Ishikawa (cell line): ENCODE data around the gene PAM.

Experiments used
- CEBPB ChIP-seq: IDR thresholded peaks from 2 replicates; pipeline ENCODE4 v1.6.1; 2012
- CREB1 ChIP-seq: IDR thresholded peaks from 2 replicates; pipeline ENCODE4 v1.6.1; 2012; ENCODE audit warnings: low read depth
- EGR1 ChIP-seq: IDR thresholded peaks from 2 replicates; pipeline ENCODE4 v1.6.1; 2012
- EP300 ChIP-seq: IDR thresholded peaks from 2 replicates; pipeline ENCODE4 v1.6.1; 2012; ENCODE audit warnings: borderline replicate concordance
- FOXM1 ChIP-seq: IDR thresholded peaks from 2 replicates; pipeline ENCODE4 v1.6.1; 2012; ENCODE audit warnings: low read depth, borderline replicate concordance
- MAX ChIP-seq: IDR thresholded peaks from 2 replicates; pipeline ENCODE4 v1.6.1; 2012
- NFIC ChIP-seq: IDR thresholded peaks from 2 replicates; pipeline ENCODE4 v1.6.1; 2012
- RAD21 ChIP-seq: IDR thresholded peaks from 2 replicates; pipeline ENCODE4 v1.6.1; 2012; ENCODE audit warnings: low read depth
- TAF1 ChIP-seq: IDR thresholded peaks from 2 replicates; pipeline ENCODE4 v1.6.1; 2012; ENCODE audit warnings: low read depth, mild to moderate bottlenecking
- TCF12 ChIP-seq: IDR thresholded peaks from 2 replicates; pipeline ENCODE4 v1.6.1; 2012; ENCODE audit warnings: low read depth
- TEAD4 ChIP-seq: IDR thresholded peaks from 2 replicates; pipeline ENCODE4 v1.6.1; 2012
- YY1 ChIP-seq: IDR thresholded peaks from 2 replicates; pipeline ENCODE4 v1.6.1; 2012; ENCODE audit warnings: low read depth
- ZBTB7A ChIP-seq: IDR thresholded peaks from 2 replicates; pipeline ENCODE4 v1.6.1; 2012; ENCODE audit warnings: low read depth
- TF ChIP-seq, protein P1 (sequence below): IDR thresholded peaks from 2 replicates; pipeline ENCODE4 v1.6.1; 2012
- TF ChIP-seq, protein P2 (sequence below): IDR thresholded peaks from 2 replicates; pipeline ENCODE4 v1.6.1; 2012; ENCODE audit warnings: low read depth, mild to moderate bottlenecking

Gene PAM

DNA sequence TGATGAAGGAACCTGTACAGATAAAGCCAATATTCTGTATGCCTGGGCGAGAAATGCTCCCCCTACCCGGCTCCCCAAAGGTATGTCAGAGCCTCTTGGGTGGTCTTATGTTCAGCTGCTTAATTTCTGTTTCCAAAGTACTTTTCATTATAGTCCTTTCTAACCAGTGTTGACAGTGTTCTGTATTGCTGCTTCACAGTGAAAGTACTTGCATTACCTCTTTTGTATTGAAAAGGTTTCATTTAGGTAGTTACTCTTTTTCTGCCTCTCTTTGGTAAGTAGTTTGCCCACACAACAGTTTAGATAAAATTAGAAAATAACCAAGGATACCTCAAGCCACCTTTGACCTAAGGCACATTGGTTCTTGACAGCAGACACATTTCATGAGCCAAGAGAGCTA is 169.9 kb downstream of the PAM start:
- TF ChIP-seq EP300 (no peak), CREB1 (no peak), ZBTB7A (no peak), YY1 (no peak), EGR1 (no peak), TEAD4 (no peak), CEBPB (no peak), TCF12 (no peak), FOXM1 (no peak), NFIC (no peak), MAX (no peak), RAD21 (no peak), TAF1 (no peak)
- TF ChIP-seq, protein P1, sequence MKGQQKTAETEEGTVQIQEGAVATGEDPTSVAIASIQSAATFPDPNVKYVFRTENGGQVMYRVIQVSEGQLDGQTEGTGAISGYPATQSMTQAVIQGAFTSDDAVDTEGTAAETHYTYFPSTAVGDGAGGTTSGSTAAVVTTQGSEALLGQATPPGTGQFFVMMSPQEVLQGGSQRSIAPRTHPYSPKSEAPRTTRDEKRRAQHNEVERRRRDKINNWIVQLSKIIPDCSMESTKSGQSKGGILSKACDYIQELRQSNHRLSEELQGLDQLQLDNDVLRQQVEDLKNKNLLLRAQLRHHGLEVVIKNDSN: no peak
- TF ChIP-seq, protein P2, sequence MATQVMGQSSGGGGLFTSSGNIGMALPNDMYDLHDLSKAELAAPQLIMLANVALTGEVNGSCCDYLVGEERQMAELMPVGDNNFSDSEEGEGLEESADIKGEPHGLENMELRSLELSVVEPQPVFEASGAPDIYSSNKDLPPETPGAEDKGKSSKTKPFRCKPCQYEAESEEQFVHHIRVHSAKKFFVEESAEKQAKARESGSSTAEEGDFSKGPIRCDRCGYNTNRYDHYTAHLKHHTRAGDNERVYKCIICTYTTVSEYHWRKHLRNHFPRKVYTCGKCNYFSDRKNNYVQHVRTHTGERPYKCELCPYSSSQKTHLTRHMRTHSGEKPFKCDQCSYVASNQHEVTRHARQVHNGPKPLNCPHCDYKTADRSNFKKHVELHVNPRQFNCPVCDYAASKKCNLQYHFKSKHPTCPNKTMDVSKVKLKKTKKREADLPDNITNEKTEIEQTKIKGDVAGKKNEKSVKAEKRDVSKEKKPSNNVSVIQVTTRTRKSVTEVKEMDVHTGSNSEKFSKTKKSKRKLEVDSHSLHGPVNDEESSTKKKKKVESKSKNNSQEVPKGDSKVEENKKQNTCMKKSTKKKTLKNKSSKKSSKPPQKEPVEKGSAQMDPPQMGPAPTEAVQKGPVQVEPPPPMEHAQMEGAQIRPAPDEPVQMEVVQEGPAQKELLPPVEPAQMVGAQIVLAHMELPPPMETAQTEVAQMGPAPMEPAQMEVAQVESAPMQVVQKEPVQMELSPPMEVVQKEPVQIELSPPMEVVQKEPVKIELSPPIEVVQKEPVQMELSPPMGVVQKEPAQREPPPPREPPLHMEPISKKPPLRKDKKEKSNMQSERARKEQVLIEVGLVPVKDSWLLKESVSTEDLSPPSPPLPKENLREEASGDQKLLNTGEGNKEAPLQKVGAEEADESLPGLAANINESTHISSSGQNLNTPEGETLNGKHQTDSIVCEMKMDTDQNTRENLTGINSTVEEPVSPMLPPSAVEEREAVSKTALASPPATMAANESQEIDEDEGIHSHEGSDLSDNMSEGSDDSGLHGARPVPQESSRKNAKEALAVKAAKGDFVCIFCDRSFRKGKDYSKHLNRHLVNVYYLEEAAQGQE: no peak

DNA sequence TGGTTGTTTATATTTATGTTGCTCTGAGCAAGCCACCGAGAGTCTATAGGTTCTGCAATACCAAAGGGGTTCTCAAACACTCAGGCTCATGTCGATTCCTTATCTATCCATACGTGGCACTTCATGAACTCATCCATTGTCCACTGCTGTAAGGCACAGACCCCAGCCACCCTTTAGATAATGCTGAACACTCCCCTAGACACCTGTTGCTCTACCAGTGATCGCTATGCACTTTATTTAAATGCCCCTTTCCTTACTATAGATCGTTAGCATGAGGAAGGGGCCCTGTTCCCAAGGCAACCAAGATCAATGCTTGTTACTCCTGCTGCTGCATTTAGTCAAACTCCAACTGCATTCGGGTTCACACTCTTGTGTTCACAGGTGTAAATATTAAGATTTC is 171.9 kb downstream of the PAM start:
- no peak for TF ChIP-seq EGR1
- TF ChIP-seq ZBTB7A: no peak
- TF ChIP-seq, protein P2: no peak
- TF ChIP-seq RAD21: no peak
- no peak for TF ChIP-seq CEBPB
- TF ChIP-seq MAX: no peak
- no peak for TF ChIP-seq CREB1

- TF ChIP-seq NFIC (no peak), CEBPB (no peak), YY1 (no peak), RAD21 (no peak), TEAD4 (no peak), MAX (no peak), ZBTB7A (no peak), EGR1 (no peak), FOXM1 (no peak), TCF12 (no peak), CREB1 (no peak), TAF1 (no peak), EP300 (no peak)
- TF ChIP-seq, protein P2: no peak
- TF ChIP-seq, protein P1: no peak
These were observed 175.1 kb downstream of the PAM start for GRCh38 chr5:102930244-102930643.

GRCh38 chr5:102931085-102931725 is 176.1 kb downstream of the PAM start:
- TF ChIP-seq CREB1 (no peak), FOXM1 (no peak), EP300 (no peak), EGR1 (no peak), TEAD4 (no peak), MAX (no peak), NFIC (no peak), CEBPB (no peak), ZBTB7A (no peak), RAD21 (no peak), TCF12 (no peak), YY1 (no peak), TAF1 (no peak)
- TF ChIP-seq, protein P2: no peak
- TF ChIP-seq, protein P1: no peak
